ENCODE data around the gene ZBP1.

- TF ChIP-seq ZNF274 (IDR thresholded peaks at IDR 0.05; ENCODE audit: low read depth, low read length) = no peak
- TF ChIP-seq YY1 (IDR thresholded peaks at IDR 0.05; ENCODE audit: insufficient read depth, insufficient read length) = no peak
- TF ChIP-seq SUZ12 (IDR thresholded peaks at IDR 0.05; ENCODE audit: extremely low read depth, insufficient read depth, insufficient read length) = no peak
Measured at GRCh38 chr20:57662456-57663240, 42.4 kb upstream of the ZBP1 start.

Data from NT2/D1 (cell line).